DMS 273 (cell line): ENCODE measurements around the gene PLOD3.

Source experiments
- DNase-seq: peaks from one replicate; lab custom pipeline; 2025; ENCODE audit not compliant: unreplicated experiment; lab: John Stamatoyannopoulos, UW

The PLOD3 gene

DNA sequence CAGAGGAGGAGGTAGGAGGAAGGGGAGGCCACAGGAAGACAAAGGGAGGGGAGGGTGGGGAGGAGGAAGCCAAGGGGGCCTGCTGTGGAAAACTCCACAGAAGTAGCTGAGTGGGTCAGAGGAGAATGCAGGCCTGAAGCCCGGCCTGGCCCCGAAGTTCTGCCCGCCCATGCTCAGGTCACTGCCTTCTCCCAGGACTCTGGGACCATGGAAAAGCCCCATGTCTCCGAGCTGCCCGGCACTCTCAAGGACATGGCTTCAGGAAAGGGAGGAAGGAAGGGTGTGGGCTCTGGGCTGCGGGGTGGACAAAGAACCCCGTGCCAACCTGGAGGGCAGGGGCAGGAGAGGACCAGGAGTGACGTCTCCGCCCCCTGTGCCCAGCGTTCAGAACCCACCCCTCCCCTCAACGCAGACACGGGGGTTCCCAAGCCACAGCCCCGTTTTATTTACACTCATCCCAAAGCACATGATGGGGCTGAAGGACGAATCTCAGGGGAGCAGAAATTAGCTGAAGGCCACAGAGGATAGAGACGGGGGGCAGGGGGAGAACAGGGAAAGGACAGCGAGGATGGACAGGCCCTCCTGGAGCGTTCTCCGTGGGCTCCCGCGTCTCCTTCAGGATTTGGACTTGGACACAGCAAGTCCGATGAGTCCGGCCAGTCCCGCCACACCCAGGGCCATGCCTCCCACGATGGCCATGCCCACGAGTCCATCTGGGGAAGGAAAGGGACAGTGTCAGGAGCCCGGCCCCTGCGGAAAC lies 22.0 kb upstream of the PLOD3 start:
- no peak for DNase-seq

DNA sequence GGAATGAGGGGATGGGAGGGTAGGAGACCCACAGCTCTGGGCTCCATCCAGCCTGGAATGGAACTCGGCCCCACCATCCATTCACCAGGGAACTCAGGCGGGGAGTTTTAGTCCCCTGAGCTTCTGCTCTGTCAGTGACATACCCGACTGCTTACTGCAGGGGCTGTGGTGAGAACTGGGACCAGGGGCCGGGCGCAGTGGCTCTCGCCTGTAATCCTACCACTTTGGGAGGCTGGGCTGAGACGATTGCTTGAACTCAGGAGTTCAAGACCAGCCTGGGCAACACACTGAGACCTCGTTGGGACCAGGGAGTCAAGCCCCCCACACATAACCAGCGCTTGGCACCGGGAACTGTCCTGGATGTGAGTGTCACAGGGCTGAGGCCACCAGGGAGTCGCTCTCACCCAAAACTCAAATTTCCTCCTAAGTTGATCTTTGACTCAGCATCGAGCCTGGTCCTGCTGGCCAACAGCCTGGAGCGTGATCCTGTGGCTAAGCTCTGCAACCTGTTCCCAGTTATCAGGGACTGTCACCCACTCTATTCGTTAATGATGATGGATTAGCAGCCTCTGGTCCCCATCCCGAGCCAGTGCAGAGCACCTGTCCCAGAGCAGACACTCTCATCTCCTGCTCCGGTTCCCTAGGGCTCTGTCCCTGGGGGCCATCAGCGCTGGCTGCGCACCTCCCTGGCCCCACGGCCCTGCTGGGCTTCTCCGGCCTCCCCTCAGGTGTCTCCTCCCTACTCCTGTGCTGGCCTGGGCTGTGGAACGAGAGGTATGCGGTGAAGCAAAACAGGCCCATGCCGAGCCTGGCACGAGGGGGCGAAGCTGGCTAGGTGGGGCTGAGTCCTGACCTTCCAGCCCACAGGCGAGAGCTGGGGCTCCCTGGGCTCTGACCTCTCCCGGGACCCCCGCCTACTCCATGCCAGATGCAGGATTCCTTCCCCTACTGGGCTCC lies 21.1 kb upstream of the PLOD3 start:
- DNase-seq, result no peak

DNA sequence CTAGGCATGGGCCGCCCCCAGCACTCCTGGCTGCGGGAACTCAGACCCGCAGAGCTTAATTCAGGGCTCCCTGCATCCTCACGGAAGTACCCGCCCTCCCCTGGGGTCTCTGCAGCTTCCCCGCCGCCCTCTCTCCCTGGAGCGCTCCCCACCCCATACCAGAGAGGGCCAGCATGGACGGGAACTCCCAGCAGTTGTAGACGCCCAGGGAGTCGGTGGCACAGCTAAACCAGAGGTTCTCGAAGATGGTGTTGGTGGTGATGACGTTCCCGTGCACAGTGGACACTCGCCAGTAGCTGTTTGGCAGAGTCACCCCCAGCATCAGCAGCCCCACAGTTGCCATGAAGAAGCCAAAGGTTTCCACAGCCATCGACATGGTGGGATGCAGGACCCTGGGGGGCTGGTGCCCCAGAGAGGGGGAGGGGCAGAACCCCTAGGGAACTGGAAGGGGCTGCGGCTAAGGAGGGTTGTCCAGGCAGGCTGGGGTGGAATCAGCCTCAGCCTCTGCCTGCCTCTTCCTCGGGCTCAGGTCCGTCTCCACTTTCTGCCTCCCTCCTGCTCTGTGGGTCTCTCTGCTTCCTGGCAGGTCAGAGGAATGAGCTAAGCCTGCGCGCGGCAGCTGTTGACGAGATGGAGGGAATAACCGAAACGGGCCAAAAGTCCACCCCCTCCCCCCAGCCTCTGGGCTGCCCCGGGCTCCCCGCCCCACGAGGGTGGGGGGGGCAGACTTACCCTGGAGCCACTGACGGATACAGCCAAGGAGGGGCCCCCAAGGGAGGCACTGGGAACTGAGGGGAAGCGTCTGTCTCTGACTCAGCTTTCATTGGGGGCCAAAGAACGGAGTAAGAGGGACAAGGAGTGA lies 20.1 kb upstream of the PLOD3 start, which contains the start of gene CLDN15:
Gene CLDN15 (minus strand): TSS at position 597 of the 862 bp plus-strand sequence. CDS start 221 bp downstream, at position 376.
- DNase-seq, result peak; percentile 44

DNA sequence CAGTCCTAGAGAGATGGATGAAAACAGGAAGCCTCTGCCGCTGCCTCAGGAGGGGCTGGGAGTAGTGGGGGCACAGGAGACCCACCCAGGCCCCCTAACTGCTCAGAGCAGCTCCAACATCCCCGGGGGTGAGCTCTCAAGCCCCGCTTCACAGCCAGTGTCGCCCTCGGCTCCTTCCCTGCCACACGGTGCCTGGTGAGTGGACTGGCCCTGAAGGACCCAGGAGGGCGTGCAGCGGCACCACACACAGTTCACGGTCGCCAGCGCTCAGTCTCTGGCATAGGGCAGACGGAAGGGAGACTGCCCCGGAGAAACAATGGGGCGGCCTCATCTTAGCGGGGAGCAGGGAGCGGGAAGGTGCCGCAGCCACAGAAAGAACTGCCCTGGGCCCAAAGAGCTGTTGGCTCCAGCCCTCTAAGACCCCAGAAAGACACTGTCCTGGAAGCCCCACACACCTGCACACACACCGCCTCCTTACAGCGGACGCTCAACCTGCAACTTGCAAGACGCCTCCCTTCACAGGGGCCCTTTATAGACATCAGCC lies 19.0 kb upstream of the PLOD3 start:
- DNase-seq, result no peak

DNA sequence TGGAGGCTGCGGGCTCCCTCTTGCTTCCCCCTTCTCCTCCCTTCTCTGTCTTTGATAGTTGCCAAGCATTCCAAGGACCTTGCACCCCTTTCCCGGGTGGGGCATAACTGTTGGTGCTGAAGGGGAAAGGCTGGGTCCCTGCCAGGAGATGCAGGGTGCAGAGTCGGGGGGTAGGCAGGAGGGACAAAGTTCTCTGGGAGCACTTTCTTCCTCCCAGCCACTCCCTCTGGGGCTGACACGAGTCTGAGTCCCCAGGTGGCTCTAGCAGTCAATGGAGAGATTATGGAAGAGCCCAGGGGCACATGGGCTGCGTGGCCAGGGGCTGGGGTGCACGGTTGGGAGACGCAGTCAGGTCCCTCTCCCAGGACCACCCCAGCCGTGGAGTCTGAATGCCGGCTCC lies 18.1 kb upstream of the PLOD3 start:
- DNase-seq, result no peak

DNA sequence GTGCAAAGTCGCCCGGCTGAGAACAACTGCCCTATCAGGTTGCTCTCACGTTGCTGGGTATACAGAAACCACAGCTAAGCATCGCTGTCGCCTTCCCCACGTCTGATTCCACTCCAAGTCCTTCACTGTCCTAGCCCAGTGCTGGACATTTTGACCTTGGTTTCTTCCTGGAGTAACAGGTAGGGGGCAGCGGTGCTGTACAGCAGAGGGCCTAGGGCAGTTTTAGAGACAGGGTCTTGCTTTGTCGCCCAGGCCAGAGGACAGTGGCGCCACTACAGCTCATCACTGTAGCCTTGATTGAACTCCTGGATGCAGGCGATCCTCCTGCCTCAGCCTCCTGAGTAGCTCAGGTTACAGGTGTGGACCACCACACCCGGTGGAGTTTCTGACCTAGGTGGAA lies 17.7 kb upstream of the PLOD3 start:
- peak; percentile 42 for DNase-seq

DNA sequence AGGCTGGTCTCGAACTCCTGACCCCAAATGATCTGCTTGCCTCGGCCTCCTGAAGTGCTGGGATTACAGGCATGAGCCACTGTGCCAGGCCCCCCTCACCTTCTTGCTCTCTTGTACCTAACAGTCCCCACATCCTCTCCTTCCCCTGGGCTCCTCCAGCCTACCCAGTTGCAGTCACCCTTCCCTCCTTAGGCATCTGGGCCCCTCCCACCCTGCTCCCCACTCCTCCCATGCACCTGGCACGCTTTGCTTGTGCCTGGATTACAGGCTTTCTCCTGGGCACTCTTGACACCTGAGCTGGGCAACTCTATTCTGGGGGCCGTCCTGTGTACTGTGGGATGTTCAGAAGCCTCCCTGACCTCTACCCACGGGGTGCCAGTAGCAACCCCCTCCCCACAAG lies 17.3 kb upstream of the PLOD3 start:
- peak; percentile 47 for DNase-seq

DNA sequence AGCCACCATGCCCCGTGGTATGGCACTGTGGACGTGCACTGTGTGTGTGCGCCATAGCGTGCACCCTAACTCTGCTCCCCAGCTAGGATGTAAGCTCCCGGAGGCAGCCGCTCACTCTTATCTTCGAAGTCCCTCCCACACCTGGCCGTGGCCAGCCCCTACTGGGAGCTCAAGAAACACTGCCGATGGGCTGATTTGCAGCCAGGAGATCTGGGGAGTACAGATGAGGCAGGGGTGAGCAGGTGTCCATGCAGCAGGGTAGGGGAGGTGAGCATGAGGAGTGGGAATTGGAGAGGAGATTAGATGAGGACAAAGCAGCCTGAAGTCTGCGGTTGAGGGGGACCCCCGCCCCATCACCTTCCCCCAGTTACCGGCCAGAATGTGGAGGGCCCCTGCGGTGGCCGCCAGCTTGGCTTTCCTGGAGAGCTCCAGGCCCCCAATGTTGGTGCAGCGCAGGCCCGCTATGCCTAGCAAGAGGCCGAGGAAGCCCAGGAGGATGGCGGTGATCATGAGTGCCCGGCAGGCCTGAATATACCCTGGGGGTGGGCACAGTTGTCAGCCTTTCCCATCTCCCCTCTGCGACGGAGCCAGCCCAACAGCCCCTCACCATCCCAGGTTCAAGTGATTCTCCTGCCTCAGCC lies 16.6 kb upstream of the PLOD3 start:
- no peak for DNase-seq

DNA sequence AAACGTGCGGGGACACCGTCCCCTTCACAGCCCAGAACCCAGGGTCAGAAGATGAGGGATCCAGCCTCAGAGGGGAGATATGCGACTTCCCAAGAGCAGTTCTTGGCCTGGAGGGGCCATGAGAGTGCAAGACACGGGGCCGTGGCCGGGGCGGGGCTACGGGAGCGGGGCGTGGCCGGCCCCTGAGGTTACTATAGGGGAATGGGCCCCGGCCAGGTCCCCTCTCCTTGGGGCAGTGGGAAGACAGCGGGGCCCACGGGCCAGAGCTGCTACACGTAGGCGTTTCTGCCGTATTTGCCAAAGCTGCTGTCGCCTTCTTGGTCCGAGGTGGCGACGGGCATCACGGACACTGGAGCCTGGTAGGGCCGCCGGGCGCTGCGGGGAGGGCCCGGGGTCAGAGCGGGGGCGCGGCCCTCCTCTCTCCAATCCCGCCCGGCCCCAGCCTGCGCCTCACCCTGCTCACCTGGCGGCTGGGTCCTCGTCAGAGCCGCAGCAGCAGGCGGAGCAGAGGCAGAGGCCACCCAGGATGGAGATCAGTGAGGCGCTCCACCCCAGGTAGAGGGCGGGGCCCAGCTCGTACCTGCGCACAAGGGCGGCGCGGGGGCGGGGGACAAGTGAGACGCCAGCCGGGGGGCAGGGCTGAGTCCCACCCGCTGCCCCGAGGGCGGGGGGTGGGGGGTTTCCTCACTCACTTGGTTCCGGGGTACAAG lies 14.9 kb upstream of the PLOD3 start:
- peak; percentile 59 for DNase-seq

DNA sequence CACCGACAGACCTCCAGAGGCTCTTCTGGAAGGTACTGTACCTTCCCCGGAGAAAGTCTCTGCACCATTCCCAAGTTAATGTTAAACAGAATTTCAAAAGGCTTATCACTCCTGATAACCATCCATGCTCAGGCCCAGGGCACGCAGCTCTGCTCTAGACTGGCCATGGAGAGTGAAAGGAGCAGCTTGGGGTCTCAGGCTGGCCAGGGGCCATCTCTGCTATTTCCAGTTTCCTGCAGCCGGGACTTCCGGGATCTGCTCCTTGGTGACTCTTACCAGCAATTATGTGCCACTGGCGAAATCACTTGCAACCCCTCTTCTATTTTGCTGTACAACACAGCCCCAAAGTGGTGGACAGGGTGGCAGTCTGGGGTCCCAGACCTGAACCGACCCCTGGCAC lies 14.3 kb upstream of the PLOD3 start:
- DNase-seq, result no peak

DNA sequence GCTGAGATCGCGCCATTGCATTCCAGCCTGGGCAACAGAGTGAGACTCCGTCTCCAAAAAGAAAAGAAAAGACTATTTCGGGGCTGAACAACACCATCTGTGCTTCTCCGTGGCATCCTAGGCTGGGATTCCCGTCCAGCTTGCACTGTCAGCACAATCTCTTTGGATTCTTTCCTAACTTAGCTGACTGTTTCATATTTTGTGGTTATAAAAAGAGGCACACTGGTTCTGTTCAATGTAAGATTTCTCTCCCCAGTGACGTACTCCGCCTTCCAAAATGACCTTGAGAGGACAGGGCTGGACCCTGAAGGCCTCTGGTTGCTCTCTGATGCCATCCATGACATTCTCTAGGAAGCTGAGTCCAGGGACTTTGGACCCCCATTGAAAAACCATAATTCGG lies 9.3 kb upstream of the PLOD3 start:
- no peak for DNase-seq

DNA sequence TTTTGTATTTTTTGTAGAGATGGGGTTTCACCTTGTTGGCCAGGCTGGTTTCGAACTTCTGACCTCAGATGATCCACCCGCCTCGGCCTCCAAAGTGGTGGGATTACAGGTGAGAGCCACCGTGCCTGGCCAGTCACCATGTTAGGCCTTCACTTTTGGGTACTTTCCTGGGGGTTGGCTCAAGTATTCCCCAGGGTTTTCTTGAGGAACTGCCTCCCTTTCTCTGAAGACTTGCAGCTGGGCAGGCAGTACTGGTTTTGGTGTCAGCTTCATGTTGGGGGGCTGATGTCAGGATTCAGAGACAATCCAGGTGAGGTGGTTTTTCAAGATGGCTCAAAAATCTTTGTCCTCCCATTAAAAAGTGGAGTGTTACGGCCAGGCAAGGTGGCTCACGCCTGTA lies 8.3 kb upstream of the PLOD3 start:
- DNase-seq, result no peak

DNA sequence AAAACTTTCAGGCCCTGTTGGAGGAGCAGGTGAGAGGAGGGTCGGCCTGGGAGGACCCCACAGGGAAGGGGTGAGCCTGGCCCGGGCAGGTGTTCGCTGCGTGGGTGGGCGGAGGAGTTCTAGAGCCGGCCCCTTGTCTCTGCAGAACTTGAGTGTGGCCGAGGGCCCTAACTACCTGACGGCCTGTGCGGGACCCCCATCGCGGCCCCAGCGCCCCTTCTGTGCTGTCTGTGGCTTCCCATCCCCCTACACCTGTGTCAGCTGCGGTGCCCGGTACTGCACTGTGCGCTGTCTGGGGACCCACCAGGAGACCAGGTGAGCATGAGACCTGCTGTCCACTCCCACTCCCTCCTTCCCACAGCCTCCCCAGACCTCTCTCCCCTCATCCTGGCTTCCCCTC lies 6.1 kb upstream of the PLOD3 start:
- no peak for DNase-seq

DNA sequence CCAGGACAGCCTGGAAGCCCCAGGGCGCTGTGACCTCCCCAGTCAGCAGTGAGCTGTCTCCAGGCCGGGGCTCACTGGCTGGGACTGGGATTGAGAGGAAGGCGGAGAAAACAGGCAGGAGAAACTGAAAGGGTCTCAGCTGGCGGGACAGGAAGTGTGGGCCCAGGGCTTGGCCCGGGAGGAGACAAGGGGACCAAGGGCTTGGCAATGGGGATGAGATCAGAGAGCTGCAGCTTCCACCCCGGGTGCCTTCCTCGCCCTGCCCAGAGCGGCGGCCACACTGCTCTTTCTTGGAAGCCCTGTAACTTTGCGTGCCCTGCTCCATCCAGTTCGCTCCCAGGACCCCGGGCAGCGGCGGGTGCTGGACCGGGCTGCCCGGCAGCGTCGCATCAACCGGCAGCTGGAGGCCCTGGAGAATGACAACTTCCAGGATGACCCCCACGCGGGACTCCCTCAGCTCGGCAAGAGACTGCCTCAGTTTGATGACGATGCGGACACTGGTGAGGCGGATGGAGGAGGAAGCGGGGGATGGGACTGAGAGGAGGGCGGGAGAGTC lies 5.0 kb upstream of the PLOD3 start:
- no peak for DNase-seq

DNA sequence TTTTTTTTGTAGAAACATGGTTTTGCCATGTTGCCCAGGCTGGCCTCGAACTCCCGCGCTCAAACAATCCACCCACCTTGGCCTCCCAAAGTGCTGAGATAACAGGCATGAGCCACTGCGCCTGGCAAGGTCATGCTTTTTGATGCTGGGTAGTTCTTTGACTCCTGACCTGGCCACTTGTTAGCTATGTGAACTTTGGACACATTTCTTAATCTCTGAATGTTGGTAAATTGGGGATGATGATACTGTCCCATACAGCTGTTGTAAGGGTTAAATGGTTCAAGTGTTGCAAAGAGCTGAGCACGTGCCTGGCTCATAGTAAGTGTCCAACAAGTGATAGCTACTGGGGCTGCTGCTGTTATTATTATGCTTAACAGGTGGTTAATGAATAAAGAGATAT lies 2.9 kb upstream of the PLOD3 start:
- no peak for DNase-seq

DNA sequence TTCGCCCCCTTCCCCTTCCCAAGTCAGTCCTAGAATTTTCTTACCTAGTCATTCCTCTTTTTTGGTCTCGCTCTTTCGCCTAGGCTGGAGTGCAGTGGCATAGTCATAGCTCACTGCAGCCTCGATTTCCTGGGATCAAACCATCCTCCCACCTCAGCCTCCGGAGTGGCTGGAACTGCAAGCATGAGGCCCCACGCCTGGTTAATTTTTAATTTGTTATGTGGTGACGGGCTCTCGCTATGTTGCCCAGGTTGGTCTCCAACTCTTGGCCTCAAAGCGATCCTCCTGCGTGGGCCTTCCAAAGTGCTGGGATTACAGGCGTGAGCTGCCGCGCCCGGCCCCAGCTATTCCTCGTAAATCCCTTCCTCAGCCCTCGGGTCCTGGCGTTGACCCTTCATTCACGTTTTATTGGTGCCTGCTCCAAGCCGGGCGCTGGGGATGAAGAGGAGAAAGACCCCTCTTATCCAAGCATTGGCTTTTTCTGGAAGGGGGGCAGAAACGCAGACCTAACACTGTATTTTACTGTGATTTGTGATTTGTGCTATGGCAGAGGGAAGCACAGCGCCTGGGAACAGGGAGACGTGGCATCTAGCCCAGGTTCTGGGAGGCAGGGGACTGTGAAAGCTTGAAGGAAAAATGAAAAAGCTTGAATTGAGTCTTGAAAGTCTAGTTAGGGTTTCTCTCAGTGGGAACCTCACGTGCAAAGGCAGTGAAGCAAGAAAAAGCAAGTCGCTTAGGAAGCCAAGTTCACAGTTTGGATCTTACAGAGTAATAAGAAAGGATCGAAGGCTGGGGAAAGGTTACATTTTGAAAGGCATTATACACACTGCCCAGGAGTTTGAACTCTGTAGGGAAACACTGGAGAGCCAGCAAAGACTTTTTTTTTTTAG lies 1.1 kb upstream of the PLOD3 start:
- peak; percentile 68 for DNase-seq

DNA sequence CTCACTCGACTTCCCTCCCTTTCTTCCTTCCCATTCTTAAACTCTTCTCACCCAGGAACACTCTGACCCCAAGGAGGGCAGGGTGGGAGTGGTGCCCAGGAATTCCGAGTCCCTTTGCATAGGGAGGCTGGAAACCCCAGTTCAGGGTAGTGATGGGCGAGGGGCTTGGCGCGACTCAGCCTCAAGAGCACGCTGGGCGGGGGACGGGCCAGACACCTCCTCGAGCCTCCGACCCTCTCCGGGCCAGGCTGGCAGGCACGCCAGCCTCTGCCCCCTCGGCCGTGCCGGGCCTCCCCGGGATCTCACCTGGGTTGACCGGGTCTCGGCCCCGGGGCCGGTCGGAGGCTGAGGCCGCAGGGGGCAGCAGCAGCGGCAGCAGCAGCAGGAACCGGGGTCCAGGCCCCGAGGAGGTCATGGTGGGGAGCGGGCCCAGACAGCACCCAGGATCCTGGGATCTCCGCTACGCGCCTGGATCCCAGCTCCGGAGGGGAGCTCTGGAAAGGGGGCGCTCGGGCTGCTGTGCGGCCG lies 457 bp downstream of the PLOD3 start:
- no peak for DNase-seq
